ENCODE data around the gene RCBTB1.
A peak's percentile ranks its signal among the peaks of the same experiment; 100 is the strongest.

RCBTB1 gene

GRCh38 chr13:49516467-49516866, 68.9 kb downstream of the RCBTB1 start:
- no peak for DNase-seq (ENCODE audit: low read depth in 3 of 3)

GRCh38 chr13:49512578-49512977, 72.8 kb downstream of the RCBTB1 start:
- no peak for DNase-seq (ENCODE audit: low read depth in 3 of 3)

GRCh38 chr13:49503951-49504350, 81.4 kb downstream of the RCBTB1 start:
- DNase-seq (ENCODE audit: low read depth in 3 of 3), result no peak

- no peak for DNase-seq (ENCODE audit: low read depth in 3 of 3)
Measured at GRCh38 chr13:49502954-49503353, 82.4 kb downstream of the RCBTB1 start.

- no peak for DNase-seq (ENCODE audit: low read depth in 3 of 3)
Measured at GRCh38 chr13:49499889-49500660, 85.3 kb downstream of the RCBTB1 start.

- no peak for DNase-seq (ENCODE audit: low read depth in 3 of 3)
Measured at GRCh38 chr13:49498206-49498605, 87.2 kb downstream of the RCBTB1 start.

- DNase-seq (ENCODE audit: low read depth in 3 of 3), result no peak
Measured at GRCh38 chr13:49497272-49497671, 88.1 kb downstream of the RCBTB1 start.

GRCh38 chr13:49496837-49497236, 88.5 kb downstream of the RCBTB1 start:
- peak in 2 of 3 donors; percentile 43 to 57 for DNase-seq (ENCODE audit: low read depth in 3 of 3)

- DNase-seq (ENCODE audit: low read depth in 3 of 3), result peak; percentile 81 to 86 (median 81)
Measured at GRCh38 chr13:49495783-49496762, 89.3 kb downstream of the RCBTB1 start, which contains the start of gene PHF11. PHF11 (plus strand) TSS chr13:49495953; CDS start chr13:49496002, 49 bp downstream.

- DNase-seq (ENCODE audit: low read depth in 3 of 3), result no peak
Measured at GRCh38 chr13:49494645-49495044, 90.7 kb downstream of the RCBTB1 start.

- no peak for DNase-seq (ENCODE audit: low read depth in 3 of 3)
Measured at GRCh38 chr13:49488563-49488962, 96.8 kb downstream of the RCBTB1 start.

All from stimulated activated CD4-positive, alpha-beta T cell treated with anti-CD3 and anti-CD28 coated beads, TNF-alpha, amount 100 ng/mL, for 48 hours (primary cell).